Measurements from ENCODE around the gene CSRNP3.
A peak's percentile ranks its signal among the peaks of the same experiment; 100 is the strongest.

The CSRNP3 gene

GRCh38 chr2:165594935-165595255 is 125.4 kb downstream of the CSRNP3 start:
- no peak for DNase-seq

- DNase-seq, result no peak
Observed at GRCh38 chr2:165596788-165597187, 127.3 kb downstream of the CSRNP3 start.

- no peak for DNase-seq
Observed at GRCh38 chr2:165601065-165601830, 131.8 kb downstream of the CSRNP3 start.

DNA sequence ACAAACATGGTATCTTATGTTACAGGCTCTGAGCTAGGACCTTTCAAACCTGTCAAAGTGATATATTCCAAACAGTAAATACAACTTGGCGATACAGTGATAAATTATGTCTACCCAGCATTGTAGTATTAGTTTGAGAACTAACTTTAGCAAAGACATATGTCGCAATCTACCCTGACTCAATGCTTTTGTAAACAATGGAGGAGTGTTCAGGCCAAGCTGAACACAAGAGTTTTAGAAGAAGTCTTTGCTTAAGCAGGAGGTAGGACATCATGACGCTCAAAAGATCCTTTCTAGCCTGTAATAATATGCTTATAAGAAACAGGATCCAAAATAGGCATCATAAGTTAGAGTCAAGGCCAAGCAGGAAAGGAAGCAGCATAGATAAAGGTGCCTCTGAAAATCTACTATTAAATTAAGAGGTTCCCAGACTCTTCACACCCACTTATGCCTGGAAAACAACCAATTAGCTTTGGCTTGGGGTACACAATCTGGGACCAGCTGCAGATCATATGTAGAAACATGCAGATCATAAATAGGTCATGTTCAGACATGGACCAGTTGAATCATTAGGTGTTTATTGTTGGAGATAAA is 132.5 kb downstream of the CSRNP3 start:
- no peak for DNase-seq

DNA sequence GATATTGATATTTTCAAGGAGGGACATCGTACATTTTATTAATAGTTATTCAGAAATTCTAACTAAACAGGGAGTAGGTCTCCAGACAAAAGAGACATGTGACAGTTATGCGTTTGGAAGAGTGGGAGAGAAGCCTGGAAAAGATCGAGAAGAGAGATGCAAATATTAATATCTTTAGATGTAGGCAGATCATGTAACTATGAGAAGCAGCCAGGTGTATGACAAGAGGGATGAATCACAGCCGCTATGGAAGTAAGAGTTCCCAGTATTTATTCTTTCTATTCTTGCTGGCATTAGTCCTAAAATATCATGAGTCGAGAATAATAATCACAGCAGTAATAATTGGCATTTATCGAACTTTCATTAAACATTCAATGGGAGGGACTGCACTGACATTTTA is 140.2 kb downstream of the CSRNP3 start:
- DNase-seq, result no peak

- no peak for DNase-seq
Observed at GRCh38 chr2:165610591-165611029, 141.1 kb downstream of the CSRNP3 start.

- DNase-seq, result no peak
Observed at GRCh38 chr2:165617741-165618481, 148.4 kb downstream of the CSRNP3 start.

GRCh38 chr2:165618806-165619205 is 149.3 kb downstream of the CSRNP3 start:
- no peak for DNase-seq

DNA sequence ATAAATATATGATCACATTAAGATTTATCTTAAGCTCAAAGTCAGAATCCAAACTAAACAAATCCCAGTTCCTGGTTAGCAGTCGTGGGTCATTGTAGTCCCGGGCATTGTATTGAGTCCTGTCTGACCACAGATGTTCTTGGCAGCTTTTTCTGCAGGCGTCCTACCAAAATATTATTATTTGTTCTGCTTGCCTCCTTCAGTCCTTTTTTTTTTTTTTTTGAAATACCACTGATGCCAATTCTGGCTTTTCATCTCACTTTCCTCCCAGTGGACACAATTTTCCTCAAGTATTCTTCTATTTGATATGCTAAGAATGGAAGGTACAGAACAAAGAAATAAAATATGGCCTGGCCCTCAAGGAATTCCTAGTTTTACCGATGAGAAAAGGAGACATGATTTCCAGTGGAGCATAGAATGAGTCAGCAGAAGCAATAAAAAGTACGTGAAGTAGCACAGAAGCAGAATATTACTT is 151.6 kb downstream of the CSRNP3 start:
- no peak for DNase-seq

DNA sequence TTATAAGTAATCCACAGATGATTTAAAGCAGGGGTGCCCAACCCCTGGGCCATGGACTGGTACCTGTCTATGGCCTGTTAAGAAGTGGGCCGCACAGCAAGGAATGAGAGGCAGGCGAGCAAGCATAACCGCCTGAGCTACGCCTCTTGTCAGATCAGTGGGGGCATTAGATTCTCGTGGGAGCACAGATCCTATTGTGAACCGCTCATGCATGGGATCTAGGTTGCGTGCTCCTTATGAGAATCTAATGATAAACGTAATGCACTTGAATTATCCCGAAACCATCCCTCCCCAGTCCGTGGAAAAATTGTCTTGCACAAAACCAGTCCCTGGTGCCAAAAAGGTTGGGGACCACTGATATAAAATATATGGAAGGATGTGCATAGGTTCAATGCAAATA is 153.7 kb downstream of the CSRNP3 start:
- no peak for DNase-seq

DNA sequence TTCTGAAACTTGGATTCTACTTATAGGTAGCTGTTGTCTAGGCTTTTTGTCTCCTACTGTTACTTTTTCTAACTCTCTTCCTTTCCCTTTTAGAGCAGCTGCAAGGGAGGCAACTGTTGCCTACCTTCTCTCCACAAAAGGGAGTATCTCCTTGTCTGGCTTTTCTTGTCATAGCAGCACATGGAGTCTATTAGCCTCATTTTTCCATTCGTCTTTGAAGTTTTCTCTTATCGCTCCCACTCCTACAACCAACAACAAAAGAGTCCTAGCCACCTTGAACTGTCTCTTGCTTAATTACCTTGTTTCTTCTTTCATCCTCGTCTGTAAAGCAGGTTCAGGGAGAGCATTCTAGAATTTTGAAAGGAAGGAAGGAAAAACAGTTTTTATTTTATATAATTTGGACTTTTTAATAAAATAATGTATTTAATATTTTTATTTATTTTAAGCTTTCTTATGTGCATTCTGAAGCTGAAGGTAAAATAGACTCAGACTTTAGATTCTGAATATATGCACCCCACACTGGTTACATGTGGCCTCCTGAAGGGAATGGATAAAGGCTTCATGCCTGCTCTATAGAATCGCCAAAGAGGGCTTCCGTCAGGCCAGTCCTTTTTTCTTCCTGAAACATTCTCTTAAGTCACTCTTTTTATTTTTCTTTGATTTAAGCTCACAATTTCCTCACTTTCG is 154.4 kb downstream of the CSRNP3 start:
- DNase-seq, result no peak

DNA sequence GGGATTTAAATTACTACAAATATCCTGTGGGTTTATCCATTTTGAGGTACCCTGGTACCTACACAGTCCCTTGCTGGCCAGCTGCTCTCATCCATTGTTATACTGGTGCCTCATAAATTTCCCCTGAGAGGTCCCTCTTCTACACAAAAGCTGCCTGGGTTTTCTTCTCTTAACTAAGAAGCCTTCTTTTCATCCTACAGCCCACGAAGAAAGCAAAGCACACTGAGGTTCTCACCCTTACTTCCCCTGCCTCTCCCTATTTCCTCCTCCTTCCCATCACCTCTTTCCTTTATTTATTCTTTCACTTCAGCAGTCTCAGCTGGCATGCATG is 154.9 kb downstream of the CSRNP3 start:
- DNase-seq, result no peak

DNA sequence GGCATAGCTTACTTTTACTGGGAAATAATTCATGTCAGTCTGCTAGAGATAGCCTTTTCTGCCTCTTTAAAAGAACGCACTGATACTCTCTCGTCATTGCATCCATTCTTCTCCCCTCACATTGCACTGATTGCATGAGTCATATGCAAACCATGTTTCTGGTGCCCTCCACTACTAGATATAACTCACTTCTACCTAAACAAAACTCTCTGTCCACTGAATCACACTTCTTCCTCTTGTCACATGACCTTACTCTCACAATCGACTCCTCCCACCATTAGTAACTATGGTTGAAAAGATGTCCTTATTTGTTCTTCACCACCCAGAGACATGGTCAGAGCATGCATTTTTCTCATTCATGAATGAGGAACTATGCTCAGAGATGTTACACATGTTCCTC is 158.0 kb downstream of the CSRNP3 start:
- DNase-seq, result no peak

GRCh38 chr2:165629776-165630175 is 160.3 kb downstream of the CSRNP3 start:
- DNase-seq, result no peak

DNA sequence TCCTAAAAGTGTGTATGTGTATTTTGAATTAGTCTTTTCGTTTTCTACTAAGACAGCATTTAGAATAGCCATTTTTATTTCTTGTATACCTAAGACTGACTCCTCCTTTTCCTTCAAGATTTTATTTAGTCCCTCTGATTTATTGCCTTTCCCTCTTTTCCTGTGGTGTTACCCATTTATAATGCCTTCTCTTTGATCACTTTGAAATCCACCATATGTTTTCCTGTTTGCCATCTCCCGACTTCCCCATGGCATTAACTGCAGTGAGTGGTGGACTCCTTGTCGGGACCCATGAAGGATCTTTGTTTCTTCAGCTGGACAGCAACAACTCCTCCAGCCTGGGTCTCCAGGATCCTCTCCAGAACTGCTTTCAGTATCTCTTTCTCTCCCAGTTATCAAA is 160.7 kb downstream of the CSRNP3 start:
- no peak for DNase-seq

DNA sequence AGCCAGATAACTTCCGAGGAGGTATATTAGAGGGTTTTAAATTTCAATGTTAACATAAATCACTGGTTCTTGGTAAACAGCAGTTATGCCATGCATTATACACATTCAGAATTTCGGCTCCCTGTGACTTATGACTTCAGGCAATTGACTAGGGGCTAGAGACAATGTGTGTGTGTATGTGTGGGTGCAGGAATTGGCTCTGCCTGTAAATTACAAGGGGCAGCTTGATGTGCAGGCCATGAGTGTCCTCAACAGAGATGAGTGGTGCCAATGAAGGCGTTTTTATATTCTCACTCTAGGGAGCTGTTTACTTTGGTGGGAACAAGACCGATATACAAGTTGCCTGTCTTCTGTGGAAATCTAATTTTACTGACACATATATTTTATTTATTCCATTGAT is 161.6 kb downstream of the CSRNP3 start:
- DNase-seq, result no peak

DNA sequence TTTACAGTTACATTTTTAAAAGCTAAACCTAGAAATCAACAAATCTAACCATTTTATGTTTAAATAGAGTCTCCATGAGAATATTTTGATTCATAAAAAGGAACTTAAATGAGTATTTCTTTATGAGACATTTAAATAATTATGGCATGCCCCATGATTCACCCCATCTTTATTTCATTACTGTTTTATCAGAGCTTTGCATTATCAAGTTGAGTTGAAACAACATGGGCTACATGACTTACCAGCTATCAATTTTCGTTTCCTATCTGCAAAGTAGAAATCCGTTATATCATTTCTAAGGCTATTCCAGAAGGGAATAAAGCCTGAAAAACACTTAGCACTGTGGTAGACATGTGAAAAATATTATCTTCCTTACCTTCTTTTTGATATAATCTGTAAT is 163.1 kb downstream of the CSRNP3 start:
- no peak for DNase-seq

DNA sequence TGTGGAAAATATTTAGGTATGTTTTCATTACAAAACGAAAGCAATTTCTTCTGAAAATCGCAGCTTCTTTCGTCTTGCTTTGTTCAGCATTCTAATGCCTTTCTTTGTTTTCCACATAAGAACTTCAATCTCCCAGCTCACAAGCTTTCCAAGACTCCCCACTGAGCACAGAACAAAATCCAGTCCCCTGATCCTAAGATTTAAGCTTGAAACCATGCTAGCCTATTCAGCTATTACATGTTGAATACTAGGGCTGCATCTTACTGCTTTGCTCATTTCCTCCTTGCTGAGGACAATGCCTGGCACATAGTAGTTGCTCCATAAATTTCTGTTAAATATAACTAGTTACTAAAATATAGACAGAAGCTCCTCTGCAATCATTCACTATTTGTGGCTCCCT is 163.9 kb downstream of the CSRNP3 start:
- DNase-seq, result no peak

GRCh38 chr2:165634282-165634681 is 164.8 kb downstream of the CSRNP3 start:
- no peak for DNase-seq

DNA sequence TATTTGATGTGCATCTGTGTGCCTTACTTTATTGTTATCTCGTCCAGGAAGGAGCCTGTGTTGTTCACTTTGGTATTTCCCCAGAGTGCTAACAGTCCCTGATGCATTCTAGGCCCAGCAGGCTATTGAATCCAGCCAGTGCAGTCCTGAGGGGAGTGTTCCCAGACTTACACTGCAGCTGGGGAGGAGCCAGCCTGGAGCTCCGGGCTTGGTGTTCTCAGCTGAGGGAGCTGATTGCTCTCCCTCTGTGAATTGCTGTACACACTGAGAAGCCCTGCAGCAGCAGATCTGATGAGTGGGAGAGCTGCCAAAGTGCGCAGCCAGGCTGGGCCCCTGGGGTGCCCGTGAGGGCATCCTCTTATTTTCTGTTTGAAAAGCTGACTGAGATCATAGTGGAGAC is 165.4 kb downstream of the CSRNP3 start:
- DNase-seq, result peak; percentile 50

GRCh38 chr2:165635532-165635931 is 166.0 kb downstream of the CSRNP3 start:
- DNase-seq, result no peak

DNA sequence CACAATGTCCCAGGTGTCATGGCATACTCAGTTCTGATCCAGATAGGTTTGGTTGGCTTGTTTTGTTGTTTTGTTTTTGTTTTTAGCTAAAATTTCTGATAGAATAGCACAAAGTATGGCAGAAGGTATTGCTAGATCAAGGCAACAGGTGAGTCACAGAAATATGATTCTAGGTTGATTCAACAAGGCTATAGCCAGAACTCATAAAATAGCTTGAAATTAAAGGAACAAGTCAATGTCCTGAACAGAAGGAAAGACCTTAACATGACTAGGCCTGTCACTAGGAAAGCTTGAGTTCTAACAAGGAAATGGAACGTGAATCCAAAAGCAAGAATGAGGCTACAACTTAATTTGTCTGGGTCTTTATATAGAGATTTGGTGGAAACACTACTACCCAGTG is 167.5 kb downstream of the CSRNP3 start:
- DNase-seq, result no peak

- DNase-seq, result no peak
Observed at GRCh38 chr2:165637396-165637795, 167.9 kb downstream of the CSRNP3 start.

- no peak for DNase-seq
Observed at GRCh38 chr2:165639504-165639903, 170.0 kb downstream of the CSRNP3 start.

Data from femur (tissue), 1 donor.